ENCODE results near the gene WIPI1. TPM values are rescaled to one million over a fixed set of nuclear protein-coding genes. Genes with fewer than 3 reads are reported as not detected.
A peak's percentile ranks its signal among the peaks of the same experiment; 100 is the strongest.

WIPI1 gene
- total and polyA plus RNA-seq, 2 of the 13 experiments (the other 11 are each of a cell fraction or from before 2014, with no cell fraction given), result 29.4 to 141 TPM

GRCh38 chr17:68462381-68463210 lies 5.3 kb upstream of the WIPI1 start (continued):
- TF ChIP-seq TSC22D2 (CRISPR knock-in tag; IDR thresholded peaks at IDR 0.05; ENCODE audit: borderline replicate concordance) (peak; percentile 55; the same call in 1 of the 2 replicates), MIER3 (CRISPR knock-in tag; IDR thresholded peaks at IDR 0.05; ENCODE audit: borderline replicate concordance) (0 out of 2 replicates have a peak, but pooled peaks have one; percentile 52), ZNF614 (CRISPR knock-in tag; IDR thresholded peaks at IDR 0.05; ENCODE audit: borderline replicate concordance) (peak; percentile 27; the same call in 1 of the 2 replicates), ZNF597 (CRISPR knock-in tag; IDR thresholded peaks at IDR 0.05) (no peak), GATAD2A (CRISPR knock-in tag; IDR thresholded peaks at IDR 0.05) (peak; percentile 62), BRF2 (CRISPR knock-in tag; IDR thresholded peaks at IDR 0.05) (no peak), ZNF687 (CRISPR knock-in tag; IDR thresholded peaks at IDR 0.05) (no peak), SOX13 (IDR thresholded peaks at IDR 0.05) (no peak), SOX13 (CRISPR knock-in tag; conservative IDR thresholded peaks at IDR 0.05 in 1 of 2, IDR thresholded peaks at IDR 0.05 in 1 of 2) (no peak; a peak in 1 of 4 replicates), ZBTB37 (CRISPR knock-in tag; IDR thresholded peaks at IDR 0.05) (0 out of 2 replicates have a peak, but pooled peaks have one; percentile 43), CHD2 (IDR thresholded peaks at IDR 0.05; ENCODE audit: low read depth, low read length) (no peak), NR2F6 (IDR thresholded peaks at IDR 0.05) (no peak), NR2F6 (CRISPR knock-in tag; IDR thresholded peaks at IDR 0.05) (peak; percentile 36; the same call in 1 of the 2 replicates), KLF16 (CRISPR knock-in tag; IDR thresholded peaks at IDR 0.05) (peak in 1 of 2 experiments; percentile 44; a peak in 1 of 4 replicates), EEA1 (CRISPR knock-in tag; IDR thresholded peaks at IDR 0.05; ENCODE audit: borderline replicate concordance) (no peak), STAG1 (CRISPR knock-in tag; IDR thresholded peaks at IDR 0.05) (peak; percentile 90), TEAD3 (CRISPR knock-in tag; optimal IDR thresholded peaks at IDR 0.05; ENCODE audit: borderline replicate concordance) (peak; percentile 50), ESRRA (CRISPR knock-in tag; IDR thresholded peaks at IDR 0.05; ENCODE audit: low read depth) (no peak), CREBL2 (CRISPR knock-in tag; IDR thresholded peaks at IDR 0.05; ENCODE audit: borderline replicate concordance) (no peak), ZNF558 (CRISPR knock-in tag; IDR thresholded peaks at IDR 0.05; ENCODE audit: borderline replicate concordance) (no peak), CAMTA2 (CRISPR knock-in tag; IDR thresholded peaks at IDR 0.05; ENCODE audit: borderline replicate concordance) (no peak)

Data from HepG2 (cell line).